Measurements from ENCODE around the gene EPB41. TPM values are rescaled to one million over a fixed set of nuclear protein-coding genes. Genes with fewer than 3 reads are reported as not detected.
A peak's percentile ranks its signal among the peaks of the same experiment; 100 is the strongest.

The EPB41 gene
- total and polyA plus RNA-seq, 9 of the 15 experiments (the other 6 are each of a cell fraction or from before 2014, with no cell fraction given): 3.7 to 213 (median 141) TPM

GRCh38 chr1:29122682-29123052 lies 208.3 kb downstream of the EPB41 start:
- WGBS (ENCODE audit: insufficient coverage, low coverage, missing lambda C conversion rate): 97% methylated on average over 29 of the region's 34 CpGs
- no peak for ATAC-seq
- in situ Hi-C loops (cut with MboI): no loop called here
- Histone ChIP-seq H3K27ac (ENCODE audit: extremely low read depth, low read depth, low read length) (no peak overlapping the region), H3K9ac (ENCODE audit: insufficient read depth in 1 of 2, low read depth in 2 of 2, low read length in 2 of 2) (no peak overlapping the region), H3K9me3 (replicated peaks; ENCODE audit: control insufficient read depth, insufficient read depth, low read depth, low read length) (no peaks in the 10 kb centered on the region), H3K4me1 (replicated peaks in 1 of 2; ENCODE audit: control insufficient read depth in 2 of 2, insufficient read depth in 2 of 2, low read length in 2 of 2) (peaks cover 6 to 41% of the 10 kb centered on the region in 2 experiments; a peak in 4 of 5 replicates), H3K9me1 (ENCODE audit: control insufficient read depth, insufficient read depth, low read length) (no peaks in the 10 kb centered on the region), H4K20me1 (replicated peaks; ENCODE audit: control insufficient read depth, insufficient read depth, low read length) (no peaks in the 10 kb centered on the region), H2AFZ (ENCODE audit: low read depth, low read length) (no peak overlapping the region), H3K27me3 (ENCODE audit: control insufficient read depth in 2 of 2, insufficient read depth in 2 of 2, low read length in 2 of 2) (no peaks in the 10 kb centered on the region), H3K4me2 (ENCODE audit: insufficient read depth, low read length) (no peak overlapping the region), H3K36me3 (ENCODE audit: control insufficient read depth, insufficient read depth, low read length) (peaks cover 23% of the 10 kb centered on the region), H3K4me3 (no peak overlapping the region), H3K79me2 (ENCODE audit: control insufficient read depth, insufficient read depth, low read length) (no peaks in the 10 kb centered on the region)
- no TSS peak for BruUV-seq (replicated peaks)
- TF ChIP-seq ZNF695 (CRISPR knock-in tag; IDR thresholded peaks at IDR 0.05): no peak
- peak; percentile 48; the same call in 1 of the 2 replicates for TF ChIP-seq ZBTB33 (CRISPR knock-in tag; IDR thresholded peaks at IDR 0.05)
- no peak for TF ChIP-seq PYGO2 (tag; IDR thresholded peaks at IDR 0.05)
- TF ChIP-seq TCFL5 (CRISPR knock-in tag; conservative IDR thresholded peaks at IDR 0.05): no peak
- no peak for TF ChIP-seq SPI1 (IDR thresholded peaks at IDR 0.05; ENCODE audit: borderline replicate concordance, low read depth, low read length)
- no peak for TF ChIP-seq RERE (CRISPR knock-in tag; IDR thresholded peaks at IDR 0.05; ENCODE audit: borderline replicate concordance)
- ChIA-PET CTCF (ENCODE audit: low intra/inter-chr PET ratio) (no interaction called here), POLR2A (interaction anchor here (0.7 to 1.3 kb wide), 2 partner anchors 14 to 1619 kb away, joined by 3 read pairs; no protein-coding TSS in a partner anchor)
- FAIRE-seq: no peak
- intact Hi-C loops (cut with micrococcal nuclease): no loop called here
- no peak for DNase-seq (ENCODE audit: extremely low read depth in 1 of 4, low spot score in 3 of 4)
